Head of caudate nucleus (tissue), 42 donors: Measurements from ENCODE around the gene YTHDC2.
A peak's percentile ranks its signal among the peaks of the same experiment; 100 is the strongest.

Source experiments
- DNase-seq, 42 donors: peaks; one replicate each; pipeline versions ENCODE4 v3.0.0 to v3.0.0-alpha.2; 2020 to 2021; ENCODE audit warnings: mixed read lengths in 7 of 42
- intact Hi-C: fragments of 100-400 bp; cut with DNase I; formaldehyde crosslinking; loops from one replicate; pipeline ENCODE4 v1.15.0; 2022

Gene YTHDC2

DNA sequence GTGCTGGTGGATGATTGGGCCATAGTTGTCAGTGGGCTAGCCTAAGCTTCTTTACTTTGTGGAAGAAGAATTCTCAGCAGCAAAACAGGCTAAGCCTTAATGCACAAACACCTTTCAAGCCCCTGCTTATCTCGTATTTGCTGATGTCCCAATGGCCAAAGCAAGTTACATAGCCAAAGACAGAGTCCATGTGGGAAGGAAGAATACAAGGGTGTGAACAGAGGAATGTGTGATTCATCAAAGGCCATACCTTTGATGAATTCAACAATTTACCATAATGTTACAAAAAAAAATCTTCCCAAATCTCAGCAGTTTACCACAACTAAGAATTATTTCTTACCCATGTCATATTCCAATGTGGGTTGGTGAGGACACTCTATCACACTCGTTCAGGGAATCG, 1.2 kb upstream of the YTHDC2 start:
- no peak for DNase-seq
- intact Hi-C loops: loop anchor here (5.0 kb wide), 1 partner anchor 535 kb away; the partner anchor contains the start of gene DCP2

DNA sequence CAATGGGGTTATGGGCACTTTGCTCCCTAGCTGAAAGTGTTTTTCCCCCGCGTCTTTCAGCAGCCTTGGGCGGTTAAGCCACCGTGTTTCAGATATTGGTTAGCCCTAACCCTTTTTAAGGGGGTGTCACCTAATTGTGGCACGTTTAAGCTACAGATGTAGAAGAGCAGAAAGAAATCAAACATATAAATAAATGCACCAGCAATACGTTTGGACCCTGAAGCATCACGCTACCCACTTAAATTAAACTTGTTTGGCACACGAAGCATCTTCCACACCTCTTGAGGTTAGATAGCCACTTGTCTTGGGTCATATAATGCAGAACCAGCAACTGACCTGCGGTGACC, 768 bp downstream of the YTHDC2 start:
- peak in 3 of 42 donors; percentile 4 to 25 (median 16) for DNase-seq
- intact Hi-C loops: loop anchor here (5.0 kb wide), 1 partner anchor 537 kb away; the partner anchor contains the start of gene DCP2

DNA sequence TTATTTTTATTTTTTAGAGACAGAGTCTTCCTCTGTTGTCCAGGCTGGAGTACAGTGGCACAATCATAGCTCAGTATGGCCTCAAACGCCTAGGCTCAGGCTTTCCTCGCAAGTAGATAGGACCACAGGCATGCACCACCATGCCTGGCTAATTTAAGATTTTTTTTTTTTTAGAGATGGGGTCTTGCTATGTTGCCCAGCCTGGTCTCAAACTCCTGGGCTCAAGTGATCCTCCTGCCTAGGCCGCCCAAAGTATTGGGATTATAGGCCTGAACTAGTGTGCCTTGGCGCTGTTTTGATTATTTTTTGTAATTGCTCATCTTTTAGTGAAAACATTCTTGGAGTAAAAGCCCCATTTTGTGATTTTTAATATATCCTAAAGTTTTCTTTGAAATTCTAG, 5.4 kb downstream of the YTHDC2 start:
- DNase-seq: no peak
- intact Hi-C loops: no loop called here

DNA sequence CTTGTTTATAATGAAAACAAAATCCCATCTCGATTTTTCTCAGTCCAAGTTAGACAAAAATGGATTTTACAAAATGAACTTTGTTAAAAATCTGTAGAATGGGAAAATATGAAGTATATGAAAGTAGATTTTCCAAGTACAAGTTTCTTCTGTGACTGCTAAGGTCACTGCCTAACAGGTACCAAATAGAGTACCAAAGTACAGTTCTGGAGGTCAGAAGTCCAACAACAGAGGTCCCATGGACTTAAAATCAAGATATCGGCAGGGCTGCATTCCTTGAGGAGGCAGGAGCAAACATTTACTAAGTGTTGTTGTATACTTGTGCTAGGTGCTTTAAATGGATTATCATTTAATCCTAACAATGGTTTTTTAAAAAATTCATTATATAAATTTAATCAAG, 5.9 kb downstream of the YTHDC2 start:
- intact Hi-C loops: no loop called here
- DNase-seq: no peak

DNA sequence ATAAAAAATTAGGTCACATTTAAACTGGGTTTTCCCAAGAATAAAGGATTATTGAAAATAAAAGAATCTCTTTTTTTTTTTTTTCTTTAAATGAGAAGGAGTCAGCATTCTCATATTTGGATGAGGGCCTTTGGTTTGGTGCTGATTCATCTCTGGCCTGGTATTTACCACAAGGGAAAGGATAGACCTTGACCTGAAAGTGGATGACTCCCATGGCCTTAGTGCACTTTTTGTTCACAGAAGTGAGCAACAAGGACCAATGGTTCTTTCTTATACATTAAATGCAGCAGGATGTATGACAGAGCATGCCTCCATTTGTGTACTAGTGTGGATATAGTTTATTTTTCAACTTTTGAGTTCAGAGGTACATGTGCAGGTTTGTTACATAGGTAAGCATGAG, 6.9 kb downstream of the YTHDC2 start:
- DNase-seq: no peak
- intact Hi-C loops: no loop called here

DNA sequence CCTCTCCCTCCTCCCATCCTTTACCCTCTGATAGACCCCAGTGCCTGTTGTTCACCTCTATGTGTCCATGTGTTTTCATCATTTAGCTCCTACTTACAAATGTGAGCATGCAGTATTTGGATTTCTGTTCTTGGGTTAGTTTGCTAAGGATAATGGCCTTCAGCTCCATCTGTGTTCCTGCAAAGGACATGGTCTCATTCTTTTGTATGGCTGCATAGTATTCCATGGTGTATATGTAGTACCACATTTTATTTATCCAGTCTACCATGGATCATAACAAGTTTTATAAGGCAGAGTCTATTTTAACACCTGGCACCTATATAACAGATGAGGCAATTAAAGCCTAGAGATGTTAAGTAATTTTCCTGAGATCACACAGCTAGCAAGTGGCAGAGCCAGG, 7.4 kb downstream of the YTHDC2 start:
- DNase-seq: no peak
- intact Hi-C loops: no loop called here

DNA sequence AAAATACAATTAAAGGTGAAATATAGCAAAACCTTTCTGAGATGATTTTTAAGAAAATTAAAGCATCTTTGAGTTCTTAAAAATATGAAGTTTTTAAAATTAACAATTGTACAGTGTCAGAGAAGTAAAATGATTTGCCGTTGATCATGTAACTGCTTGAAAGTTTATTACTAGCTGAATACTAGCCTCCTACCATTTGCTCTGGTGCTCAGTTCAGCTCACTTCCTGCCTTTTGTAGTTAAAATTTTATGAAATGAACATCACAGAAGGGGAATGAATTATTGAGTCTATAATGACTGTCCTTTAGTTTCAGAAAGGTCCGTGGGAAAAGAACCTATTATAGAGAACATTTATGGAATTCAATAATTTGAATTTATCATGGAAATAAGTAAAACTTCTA, 9.7 kb downstream of the YTHDC2 start:
- DNase-seq: no peak
- intact Hi-C loops: no loop called here

DNA sequence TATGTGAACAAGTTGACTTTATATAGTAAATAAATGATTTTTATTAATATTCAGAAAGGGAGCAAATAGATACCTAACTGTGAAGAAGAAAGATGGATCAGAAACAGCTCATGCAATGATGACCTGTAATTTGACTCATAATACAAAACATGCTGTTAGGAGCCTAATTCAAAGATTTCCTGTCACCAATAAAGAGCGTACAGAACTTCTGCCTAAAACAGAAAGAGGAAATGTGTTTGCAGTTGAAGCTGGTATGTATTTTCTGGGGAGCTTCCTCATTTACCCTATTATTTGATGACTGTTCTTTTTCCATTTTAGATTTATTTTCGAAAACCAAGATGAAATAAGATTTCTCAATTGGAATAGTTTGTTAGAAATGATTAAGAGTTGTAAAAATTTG, 11.4 kb downstream of the YTHDC2 start:
- no peak for DNase-seq
- intact Hi-C loops: no loop called here

DNA sequence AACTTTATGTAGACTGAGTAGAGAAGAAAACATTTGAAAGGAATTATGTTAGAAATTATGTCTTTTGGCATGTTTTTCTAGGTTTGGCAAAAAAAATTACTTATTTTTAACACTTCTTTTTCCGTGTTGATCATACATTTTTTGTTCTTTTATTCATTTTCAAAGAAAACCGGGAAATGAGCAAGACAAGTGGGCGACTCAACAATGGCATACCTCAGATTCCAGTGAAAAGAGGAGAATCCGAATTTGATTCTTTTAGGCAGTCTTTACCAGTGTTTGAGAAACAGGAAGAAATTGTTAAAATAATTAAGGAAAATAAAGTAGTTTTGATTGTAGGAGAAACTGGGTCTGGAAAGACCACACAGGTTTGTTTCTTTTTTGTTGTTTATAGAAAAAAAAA, 12.9 kb downstream of the YTHDC2 start:
- intact Hi-C loops: no loop called here
- no peak for DNase-seq

DNA sequence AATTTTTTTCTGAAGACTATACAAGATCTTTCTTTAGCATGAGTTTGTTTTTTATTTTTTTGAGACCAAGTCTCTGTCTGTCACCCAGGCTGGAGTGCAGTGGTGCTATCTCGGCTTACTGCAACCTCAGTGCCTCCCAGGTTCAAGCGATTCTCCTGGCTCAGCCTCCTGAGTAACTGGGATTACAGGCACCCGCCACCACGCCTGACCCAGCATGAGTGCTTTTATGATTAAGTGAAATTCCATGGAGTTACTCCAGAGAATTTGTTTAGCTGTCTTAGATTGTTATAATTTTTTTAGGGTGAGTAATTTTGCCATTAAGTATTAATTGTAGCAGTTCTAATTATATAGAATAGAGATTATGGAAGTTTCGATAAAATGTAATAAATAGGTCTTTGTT, 14.3 kb downstream of the YTHDC2 start:
- DNase-seq: no peak
- intact Hi-C loops: no loop called here

DNA sequence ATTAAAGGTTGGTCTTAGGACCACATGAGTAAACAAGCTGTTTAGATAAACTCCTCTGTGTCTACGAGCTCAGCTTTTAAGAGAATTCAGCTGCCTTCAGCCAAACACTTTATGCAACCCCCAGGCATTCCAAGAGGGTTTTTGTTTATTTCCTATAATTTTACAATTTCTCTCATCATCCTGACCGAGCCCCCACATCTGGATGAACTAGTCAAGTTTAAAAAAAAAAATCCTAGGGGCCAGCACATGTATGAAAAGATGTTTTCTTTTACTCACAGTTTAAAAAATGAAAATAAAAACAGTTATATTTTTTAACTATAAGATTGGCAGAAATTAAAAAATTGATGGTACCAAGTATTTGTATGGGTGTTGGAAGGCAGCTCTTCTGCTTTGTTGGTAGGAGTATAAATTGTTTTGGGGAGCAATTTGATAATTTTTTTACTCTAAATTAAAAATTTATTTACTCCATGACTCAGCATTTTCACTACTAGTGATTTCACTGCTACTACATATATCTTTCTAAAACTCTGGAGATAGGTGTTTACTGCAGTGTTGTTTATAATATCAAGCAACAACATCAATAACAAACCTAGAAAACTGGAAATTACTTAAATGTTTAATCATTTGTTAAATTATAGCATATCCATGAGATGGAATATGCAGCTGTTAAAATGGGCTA, 18.1 kb downstream of the YTHDC2 start:
- intact Hi-C loops: no loop called here
- DNase-seq: no peak

DNA sequence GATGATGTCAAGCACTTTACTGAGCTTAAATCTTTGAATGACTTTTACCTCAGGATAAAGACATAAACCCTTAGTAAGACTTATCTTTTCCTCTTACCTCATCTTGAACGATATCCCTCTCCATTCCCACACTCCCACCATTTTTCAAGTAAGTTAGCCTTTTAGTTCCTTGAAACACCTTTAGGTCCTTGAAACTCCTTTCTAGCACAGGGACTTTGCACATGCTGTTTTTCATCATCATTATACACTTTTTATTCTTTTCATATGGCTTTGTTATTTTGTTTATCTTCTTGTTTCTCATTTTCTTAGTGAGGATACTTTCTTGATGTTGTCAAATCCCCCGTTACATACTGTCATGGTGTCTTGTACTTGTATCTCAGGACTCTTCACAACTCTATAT, 24.8 kb downstream of the YTHDC2 start:
- intact Hi-C loops: no loop called here
- DNase-seq: no peak

DNA sequence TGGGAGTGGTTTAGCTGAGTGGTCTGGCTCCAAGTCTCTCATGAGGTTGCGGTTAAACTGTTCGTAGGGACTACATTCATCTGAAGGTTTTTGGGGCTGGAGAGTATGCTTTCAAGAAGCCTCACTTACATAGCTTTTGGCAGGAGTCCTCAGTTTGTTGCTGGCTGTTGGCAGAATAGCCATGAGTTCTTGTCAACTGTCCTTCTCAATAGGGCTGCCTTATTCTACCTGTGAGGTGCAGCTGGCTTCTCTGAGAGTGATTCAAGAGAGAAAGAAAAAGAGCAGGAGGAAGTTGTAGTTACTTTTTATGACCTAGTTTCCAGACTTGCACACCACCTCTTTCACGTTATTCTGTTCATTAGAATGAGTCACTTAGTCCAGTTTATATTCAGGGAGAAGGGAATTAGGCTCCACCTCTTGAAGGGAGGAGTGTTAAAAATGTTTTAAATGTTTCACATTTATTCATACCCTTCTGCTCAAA, 33.2 kb downstream of the YTHDC2 start:
- no peak for DNase-seq
- intact Hi-C loops: no loop called here

DNA sequence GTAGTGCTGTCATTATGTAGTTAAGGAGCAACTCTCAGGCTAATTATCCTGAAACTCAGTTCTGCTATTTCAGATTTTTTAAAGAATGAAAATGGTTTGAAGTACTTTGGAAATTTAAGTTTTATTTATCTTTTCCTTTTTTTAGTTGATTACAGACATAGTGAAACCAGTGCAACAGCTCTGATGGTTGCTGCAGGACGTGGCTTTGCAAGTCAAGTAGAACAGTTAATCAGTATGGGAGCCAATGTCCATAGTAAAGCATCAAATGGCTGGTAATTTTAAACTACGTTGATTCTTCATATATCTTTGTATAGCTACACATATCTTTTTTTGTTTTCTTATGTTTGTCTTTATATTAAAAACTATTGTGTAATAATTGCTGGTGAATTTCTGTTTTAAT, 34.9 kb downstream of the YTHDC2 start:
- no peak for DNase-seq
- intact Hi-C loops: no loop called here

DNA sequence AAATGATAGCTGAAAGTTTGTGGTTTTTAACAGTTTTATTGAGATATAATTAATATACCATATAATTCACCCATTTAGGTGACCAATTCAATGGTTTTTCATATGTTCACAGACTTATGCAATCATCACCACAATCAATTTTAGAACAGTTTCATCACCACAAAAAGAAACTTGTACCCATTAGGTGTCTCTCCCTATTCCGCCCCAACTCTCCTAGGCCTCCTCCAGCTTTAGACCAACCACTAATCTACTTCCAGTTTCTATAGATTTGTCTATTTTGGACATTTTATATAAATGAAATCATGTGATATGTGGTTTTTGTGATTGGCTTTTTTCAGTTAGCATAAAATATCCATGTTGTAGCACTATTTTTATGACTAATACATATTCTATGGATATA, 38.6 kb downstream of the YTHDC2 start:
- intact Hi-C loops: no loop called here
- DNase-seq: no peak

DNA sequence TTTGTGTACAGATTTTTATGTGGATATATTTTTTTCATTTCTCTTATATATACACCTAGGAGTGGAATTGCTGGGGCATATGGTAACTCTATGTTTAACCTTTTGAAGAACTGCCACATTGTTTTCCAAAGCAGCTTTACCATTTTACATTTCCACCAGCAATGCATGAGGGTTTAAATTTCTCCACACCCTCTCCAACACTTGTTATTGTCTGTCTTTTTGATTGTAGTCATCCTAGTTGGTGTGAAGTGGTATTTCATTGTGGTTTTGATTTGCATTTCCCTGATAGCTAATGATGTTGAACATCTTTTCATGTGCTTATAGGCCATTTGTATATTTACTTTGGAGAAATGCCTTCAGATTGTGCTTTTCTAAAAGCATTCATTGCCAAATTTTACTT, 39.1 kb downstream of the YTHDC2 start:
- intact Hi-C loops: no loop called here
- DNase-seq: no peak

DNA sequence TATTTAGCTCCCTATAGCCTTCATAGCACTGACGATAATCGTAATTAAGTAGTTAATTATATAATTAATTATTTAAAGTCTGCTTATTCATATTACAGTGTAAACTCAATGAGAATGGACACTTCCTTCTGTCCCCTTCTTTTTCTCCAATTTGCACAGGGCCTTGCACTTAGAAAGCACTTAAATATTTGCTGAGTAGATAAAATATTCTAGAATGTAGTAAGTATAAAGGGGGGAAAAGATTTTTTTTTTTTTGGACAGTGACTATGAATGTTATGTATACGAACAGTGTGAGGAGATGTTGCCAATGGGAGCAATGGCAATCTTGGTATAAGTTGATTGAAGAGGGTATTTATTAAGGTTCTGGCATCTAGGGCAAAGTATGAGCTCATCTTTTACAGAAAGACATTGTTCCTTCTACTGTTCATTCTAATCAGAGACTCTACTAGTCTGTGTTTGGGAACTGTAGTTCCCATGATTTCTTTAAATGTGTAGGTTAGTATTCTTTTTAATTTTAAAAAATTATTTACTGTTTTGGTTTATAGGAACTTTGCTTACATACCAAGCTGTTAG, 49.4 kb downstream of the YTHDC2 start:
- no peak for DNase-seq
- intact Hi-C loops: no loop called here

DNA sequence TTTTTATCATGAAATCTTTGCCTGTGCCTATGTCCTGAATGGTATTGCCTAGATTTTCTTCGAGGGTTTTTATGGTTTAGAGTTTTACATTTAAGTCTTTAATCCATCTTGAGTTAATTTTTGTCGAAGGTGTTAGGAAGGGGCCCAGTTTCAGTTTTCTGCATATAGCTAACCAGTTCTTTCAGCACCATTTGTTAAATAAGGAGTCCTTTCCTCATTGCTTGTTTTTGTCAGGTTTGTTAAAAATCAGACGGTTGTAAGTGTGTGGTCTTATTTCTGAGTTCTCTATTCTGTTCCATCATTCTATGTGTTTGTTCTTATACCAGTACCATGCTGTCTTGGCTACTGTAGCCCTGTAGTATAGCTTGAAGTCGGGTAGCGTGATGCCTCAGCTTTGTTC, 55.9 kb downstream of the YTHDC2 start:
- no peak for DNase-seq
- intact Hi-C loops: no loop called here

DNA sequence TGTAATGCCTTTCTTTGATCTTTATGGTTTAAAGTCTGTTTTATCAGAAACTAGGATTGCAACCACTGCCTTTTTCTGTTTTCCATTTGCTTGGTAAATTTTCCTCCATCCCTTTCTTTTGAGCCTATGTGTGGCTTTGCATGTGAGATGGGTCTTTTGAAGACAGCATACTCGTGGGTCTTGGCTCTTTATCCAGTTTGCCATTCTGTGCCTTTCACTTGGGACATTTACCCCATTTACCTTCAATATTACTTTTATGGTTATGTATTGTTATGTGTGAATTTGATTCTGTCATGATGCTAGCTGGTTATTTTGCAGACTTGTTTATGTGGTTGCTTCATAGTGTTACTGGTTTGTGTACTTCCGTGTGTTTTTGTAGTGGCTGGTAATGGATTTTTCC, 59.2 kb downstream of the YTHDC2 start:
- DNase-seq: no peak
- intact Hi-C loops: no loop called here

DNA sequence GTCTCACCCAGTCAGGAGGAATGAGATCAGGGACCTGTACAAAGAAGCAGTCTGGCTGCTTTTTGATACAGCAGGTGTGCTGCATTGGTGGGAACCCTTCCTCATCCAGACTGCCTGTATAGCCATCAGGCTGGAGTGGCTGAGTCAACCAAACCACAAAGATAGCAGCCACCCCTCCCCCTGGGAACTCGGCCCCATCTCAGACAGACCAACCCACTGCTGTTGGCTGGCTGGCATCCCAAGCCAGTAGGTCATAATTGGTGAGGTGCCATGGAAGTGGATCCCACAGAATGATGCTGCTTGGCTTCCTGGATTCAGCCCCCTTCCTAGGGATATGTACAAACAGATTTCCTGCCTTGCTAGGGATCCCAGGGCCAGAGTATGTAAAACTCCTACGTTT, 60.9 kb downstream of the YTHDC2 start:
- DNase-seq: peak in 10 of 42 donors; percentile 5 to 50 (median 16)
- intact Hi-C loops: no loop called here

DNA sequence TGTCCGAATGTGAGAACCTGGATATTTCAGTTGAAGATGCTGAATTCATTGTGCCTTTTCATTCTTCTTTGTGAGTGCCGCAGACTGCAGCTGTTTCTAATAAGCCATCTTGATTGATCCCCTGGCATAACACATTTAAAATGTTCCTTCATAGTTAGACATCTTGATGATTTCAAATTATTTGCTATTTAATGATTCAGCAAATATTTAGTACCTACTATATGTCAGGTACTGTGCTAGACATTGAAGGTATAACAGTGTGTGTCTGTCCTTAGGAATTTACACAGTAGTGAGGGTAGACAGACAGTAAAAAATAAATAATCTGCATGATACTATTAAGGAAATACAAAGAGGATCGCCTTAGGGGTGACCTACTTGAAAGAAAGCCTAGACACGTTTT, 61.6 kb downstream of the YTHDC2 start:
- DNase-seq: no peak
- intact Hi-C loops: no loop called here
